ENCODE data around the gene DCTPP1.

DCTPP1 gene

GRCh38 chr16:30409125-30410060 lies 20.4 kb downstream of the DCTPP1 start:
- peak; percentile 88 for DNase-seq (ENCODE audit: low read depth)
- H3K4me3 ChIP-seq (ENCODE audit: low read depth, low read length) = no peak overlapping the region
- TF ChIP-seq CTCF (conservative IDR thresholded peaks at IDR 0.05; ENCODE audit: low read depth, low read length) = peak; percentile 97

GRCh38 chr16:30407804-30408534 lies 21.9 kb downstream of the DCTPP1 start:
- peak; percentile 52 for DNase-seq (ENCODE audit: low read depth)
- no peak for TF ChIP-seq CTCF (conservative IDR thresholded peaks at IDR 0.05; ENCODE audit: low read depth, low read length)
- peak overlapping the region; percentile 86 for H3K4me3 ChIP-seq (ENCODE audit: low read depth, low read length)

GRCh38 chr16:30407102-30407803 lies 22.6 kb downstream of the DCTPP1 start, which contains the start of gene ZNF771:
TSS of gene ZNF771 (plus strand) at chr16:30407606. CDS start at chr16:30408054, 448 bp downstream.
- TF ChIP-seq CTCF (conservative IDR thresholded peaks at IDR 0.05; ENCODE audit: low read depth, low read length) = no peak
- peak within 1 kb of the TSS; percentile 86 for H3K4me3 ChIP-seq (ENCODE audit: low read depth, low read length)
- DNase-seq (ENCODE audit: low read depth) = peak; percentile 87

- H3K4me3 ChIP-seq (ENCODE audit: low read depth, low read length) = peak overlapping the region; percentile 86
- no peak for DNase-seq (ENCODE audit: low read depth)
- TF ChIP-seq CTCF (conservative IDR thresholded peaks at IDR 0.05; ENCODE audit: low read depth, low read length) = no peak
Measured at GRCh38 chr16:30406795-30407101, 23.1 kb downstream of the DCTPP1 start.

GRCh38 chr16:30401768-30402425 lies 27.9 kb downstream of the DCTPP1 start:
- H3K4me3 ChIP-seq (ENCODE audit: low read depth, low read length) = no peak overlapping the region
- no peak for DNase-seq (ENCODE audit: low read depth)
- no peak for TF ChIP-seq CTCF (conservative IDR thresholded peaks at IDR 0.05; ENCODE audit: low read depth, low read length)

- no peak for TF ChIP-seq CTCF (conservative IDR thresholded peaks at IDR 0.05; ENCODE audit: low read depth, low read length)
- peak overlapping the region; percentile 55 for H3K4me3 ChIP-seq (ENCODE audit: low read depth, low read length)
- DNase-seq (ENCODE audit: low read depth) = no peak
Measured at GRCh38 chr16:30399435-30400186, 30.2 kb downstream of the DCTPP1 start.
